Mammary epithelial cell (primary cell): ENCODE results near the gene MFF.

Source experiments
- EZH2 ChIP-seq: IDR thresholded peaks from 2 replicates; pipeline ENCODE4 v1.6.1; 2012; ENCODE audit warnings: low read length, inconsistent platforms, borderline replicate concordance
- TF ChIP-seq, protein P1 (sequence below), 2 donors: IDR thresholded peaks in 1 of 2; conservative IDR thresholded peaks in 1 of 2; 2 replicates each; pipeline ENCODE4 v1.5.1; 2011 to 2012; ENCODE audit warnings: inconsistent platforms in 2 of 2, low read length in 2 of 2, mild to moderate bottlenecking in 2 of 2, control low read depth in 1 of 2, low read depth in 1 of 2; ENCODE audit not compliant: insufficient read depth in 1 of 2; ENCODE audit errors: extremely low read depth in 1 of 2

DNA sequence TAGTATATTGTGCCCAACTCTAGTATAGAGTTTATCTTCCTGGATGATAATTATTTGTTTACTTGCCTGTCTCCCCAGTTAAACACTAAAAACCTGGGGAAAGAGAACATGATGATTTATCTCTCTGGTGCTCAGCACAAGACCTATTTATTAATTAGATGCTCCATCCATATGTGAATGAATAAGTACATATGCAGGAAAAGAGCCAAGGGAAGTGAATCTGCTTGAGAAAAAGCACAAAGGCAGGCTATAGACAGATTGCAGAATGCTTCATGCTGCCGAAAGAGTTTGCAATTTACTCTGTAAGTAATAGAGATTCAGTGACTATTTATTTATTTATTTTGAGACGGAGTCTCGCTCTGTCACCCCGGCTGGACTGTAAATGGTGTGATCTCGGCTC is 37.3 kb upstream of the MFF start:
- TF ChIP-seq, protein P1, sequence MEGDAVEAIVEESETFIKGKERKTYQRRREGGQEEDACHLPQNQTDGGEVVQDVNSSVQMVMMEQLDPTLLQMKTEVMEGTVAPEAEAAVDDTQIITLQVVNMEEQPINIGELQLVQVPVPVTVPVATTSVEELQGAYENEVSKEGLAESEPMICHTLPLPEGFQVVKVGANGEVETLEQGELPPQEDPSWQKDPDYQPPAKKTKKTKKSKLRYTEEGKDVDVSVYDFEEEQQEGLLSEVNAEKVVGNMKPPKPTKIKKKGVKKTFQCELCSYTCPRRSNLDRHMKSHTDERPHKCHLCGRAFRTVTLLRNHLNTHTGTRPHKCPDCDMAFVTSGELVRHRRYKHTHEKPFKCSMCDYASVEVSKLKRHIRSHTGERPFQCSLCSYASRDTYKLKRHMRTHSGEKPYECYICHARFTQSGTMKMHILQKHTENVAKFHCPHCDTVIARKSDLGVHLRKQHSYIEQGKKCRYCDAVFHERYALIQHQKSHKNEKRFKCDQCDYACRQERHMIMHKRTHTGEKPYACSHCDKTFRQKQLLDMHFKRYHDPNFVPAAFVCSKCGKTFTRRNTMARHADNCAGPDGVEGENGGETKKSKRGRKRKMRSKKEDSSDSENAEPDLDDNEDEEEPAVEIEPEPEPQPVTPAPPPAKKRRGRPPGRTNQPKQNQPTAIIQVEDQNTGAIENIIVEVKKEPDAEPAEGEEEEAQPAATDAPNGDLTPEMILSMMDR (conservative IDR thresholded peaks at IDR 0.05 in 1 of 2, IDR thresholded peaks at IDR 0.05 in 1 of 2; ENCODE audit: extremely low read depth in 1 of 2, insufficient read depth in 1 of 2, low read depth in 1 of 2, low read length in 2 of 2) = no peak
- no peak for TF ChIP-seq EZH2
